Activated B cell treated with CpG ODN at 0.5 μM for 24 hours (primary cell): ENCODE data around the gene SCEL. TPM values are rescaled to one million over a fixed set of nuclear protein-coding genes. Genes with fewer than 3 reads are reported as not detected.

Experiments
- ATAC-seq: fragments of 200-7000 bp; cut with Tn5 transposase; one replicate; pipeline ENCODE4 v1.10.0; 2021; ENCODE audit warnings: low read depth, mild to moderate bottlenecking, moderate library complexity
- CTCF ChIA-PET: fragments of 350-600 bp; sonication (Branson Sonifier 250); formaldehyde crosslinking; loops from one replicate; lab custom pipeline; 2021; ENCODE audit warnings: antibody characterized with exemption; lab: Charles Lee
- POLR2A ChIA-PET: fragments of 350-600 bp; sonication (Branson Sonifier 250); formaldehyde crosslinking; loops from one replicate; lab custom pipeline; 2021; ENCODE audit warnings: antibody characterized with exemption; lab: Charles Lee
- DNase-seq: peaks from one replicate; pipeline ENCODE4 v3.0.0; 2022
- H3K27ac Mint-ChIP-seq: one replicate; pipeline ENCODE4 v1.8.0; 2020; ENCODE audit warnings: mixed read lengths
- H3K27me3 Mint-ChIP-seq: one replicate; pipeline ENCODE4 v1.8.0; 2021; ENCODE audit warnings: mixed read lengths
- H3K36me3 Mint-ChIP-seq: one replicate; pipeline ENCODE4 v1.8.0; 2021; ENCODE audit warnings: low read depth, mixed read lengths
- H3K4me1 Mint-ChIP-seq: one replicate; pipeline ENCODE4 v1.8.0; 2021; ENCODE audit warnings: mixed read lengths
- H3K4me3 Mint-ChIP-seq: one replicate; pipeline ENCODE4 v1.8.0; 2020; ENCODE audit warnings: mild to moderate bottlenecking, mixed read lengths
- H3K9me3 Mint-ChIP-seq: one replicate; pipeline ENCODE4 v1.8.0; 2020; ENCODE audit warnings: mixed read lengths
- CTCF ChIP-seq: fragments of 200-600 bp; IDR thresholded peaks from one replicate; pipeline ENCODE4 v1.8.0; 2022; ENCODE audit warnings: antibody characterized with exemption, mild to moderate bottlenecking
- intact Hi-C: fragments of 100-400 bp; cut with micrococcal nuclease; formaldehyde crosslinking; loops from one replicate; pipeline ENCODE4 v1.15.1; 2024
- total RNA-seq: library from RNA; stranded (reverse); gene quantifications from 2 replicates; pipeline ENCODE4 v1.2.3, GENCODE V29; 2022

Gene SCEL
- total RNA-seq, 1 donor from 2014 or later = not detected

- no peak for ATAC-seq
- DNase-seq = no peak
- no peaks in the 10 kb centered on the region for H3K36me3 Mint-ChIP-seq
- H3K9me3 Mint-ChIP-seq = no peaks in the 10 kb centered on the region
- ChIA-PET CTCF (interaction anchor here (1.0 kb wide), 1 partner anchor 68 kb away, joined by 4 read pairs; no protein-coding TSS in a partner anchor), POLR2A (no interaction called here)
- intact Hi-C loops = no loop called here
- H3K4me1 Mint-ChIP-seq = peaks cover 11% of the 10 kb centered on the region
- no peak for TF ChIP-seq CTCF
- no peak overlapping the region for H3K27ac Mint-ChIP-seq
- H3K4me3 Mint-ChIP-seq = no peak overlapping the region
- H3K27me3 Mint-ChIP-seq = peaks cover 14% of the 10 kb centered on the region
These were observed 38.2 kb upstream of the SCEL start for GRCh38 chr13:77497350-77497749.

GRCh38 chr13:77497835-77498234 is 37.7 kb upstream of the SCEL start:
- no peak for DNase-seq
- Mint-ChIP-seq H3K27ac (no peak overlapping the region), H3K4me3 (no peak overlapping the region), H3K27me3 (peaks cover 13% of the 10 kb centered on the region), H3K4me1 (peaks cover 14% of the 10 kb centered on the region), H3K9me3 (no peaks in the 10 kb centered on the region), H3K36me3 (no peaks in the 10 kb centered on the region)
- intact Hi-C loops = no loop called here
- TF ChIP-seq CTCF = no peak
- CTCF ChIA-PET = interaction anchor here (1.0 kb wide), 1 partner anchor 67 kb away, joined by 4 read pairs; no protein-coding TSS in a partner anchor
- ATAC-seq = no peak
- POLR2A ChIA-PET = no interaction called here

DNA sequence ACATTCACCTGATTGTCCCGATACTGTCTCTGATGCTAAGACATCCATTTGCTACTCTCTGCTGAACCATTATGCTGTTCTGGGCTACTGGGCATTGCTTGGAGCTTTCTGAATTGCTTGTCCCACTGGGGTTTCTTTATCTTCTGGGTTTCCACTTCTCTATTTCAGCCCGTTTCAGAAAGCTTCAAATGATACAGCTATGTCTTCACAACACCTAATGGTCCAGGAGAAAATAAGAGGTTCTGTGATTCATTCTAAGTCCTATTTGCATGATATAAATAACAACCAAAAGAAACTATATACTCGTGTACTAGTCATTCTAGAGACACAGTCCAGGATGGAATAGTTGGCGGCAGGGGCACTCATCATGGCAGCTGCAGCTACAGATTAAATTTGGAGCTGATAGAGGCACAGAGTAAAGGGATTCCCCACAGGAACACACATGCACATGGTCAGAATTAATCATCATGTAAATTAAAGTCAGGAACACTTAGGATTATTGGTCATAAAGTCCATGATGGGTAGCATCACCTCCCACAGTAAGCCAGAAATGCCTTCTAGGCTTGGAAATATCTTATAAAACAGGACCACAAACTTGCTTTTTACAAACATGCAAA is 33.3 kb upstream of the SCEL start:
- Mint-ChIP-seq H3K9me3 (no peaks in the 10 kb centered on the region), H3K4me1 (peaks cover 26% of the 10 kb centered on the region), H3K27ac (peak overlapping the region; percentile 61), H3K36me3 (no peaks in the 10 kb centered on the region), H3K4me3 (peak overlapping the region; percentile 49), H3K27me3 (peaks cover 17% of the 10 kb centered on the region)
- intact Hi-C loops = loop anchor here (1.0 to 10.0 kb wide), 4 partner anchors 9 to 1903 kb away; partner anchors contain the start of gene RBM26
- ChIA-PET POLR2A (interaction anchor here (0.6 to 1.7 kb wide), 7 partner anchors 10 to 1956 kb away, joined by 3 to 10 read pairs (median 7); no protein-coding TSS in a partner anchor), CTCF (interaction anchor here (1.9 to 6.8 kb wide), 3 partner anchors 9 to 63 kb away, joined by 4 to 45 read pairs (median 11); no protein-coding TSS in a partner anchor)
- TF ChIP-seq CTCF = no peak
- DNase-seq (no peak), ATAC-seq (peak; percentile 92)

- Mint-ChIP-seq H3K36me3 (no peaks in the 10 kb centered on the region), H3K9me3 (no peaks in the 10 kb centered on the region), H3K4me1 (peaks cover 26% of the 10 kb centered on the region), H3K27me3 (peaks cover 17% of the 10 kb centered on the region), H3K4me3 (no peak overlapping the region), H3K27ac (peak overlapping the region; percentile 35)
- no peak for DNase-seq
- ATAC-seq = no peak
- intact Hi-C loops = loop anchor here (2.0 to 10.0 kb wide), 2 partner anchors 61 to 1901 kb away; partner anchors contain the start of gene RBM26
- ChIA-PET CTCF (interaction anchor here (1.1 to 6.8 kb wide), 2 partner anchors 10 to 25 kb away, joined by 3 to 45 read pairs; no protein-coding TSS in a partner anchor), POLR2A (interaction anchor here (1.0 to 1.7 kb wide), 2 partner anchors 10 to 177 kb away, joined by 3 to 10 read pairs; partner anchors contain the start of gene MYCBP2)
- TF ChIP-seq CTCF = no peak
These were observed 32.1 kb upstream of the SCEL start for GRCh38 chr13:77503398-77503797.

DNA sequence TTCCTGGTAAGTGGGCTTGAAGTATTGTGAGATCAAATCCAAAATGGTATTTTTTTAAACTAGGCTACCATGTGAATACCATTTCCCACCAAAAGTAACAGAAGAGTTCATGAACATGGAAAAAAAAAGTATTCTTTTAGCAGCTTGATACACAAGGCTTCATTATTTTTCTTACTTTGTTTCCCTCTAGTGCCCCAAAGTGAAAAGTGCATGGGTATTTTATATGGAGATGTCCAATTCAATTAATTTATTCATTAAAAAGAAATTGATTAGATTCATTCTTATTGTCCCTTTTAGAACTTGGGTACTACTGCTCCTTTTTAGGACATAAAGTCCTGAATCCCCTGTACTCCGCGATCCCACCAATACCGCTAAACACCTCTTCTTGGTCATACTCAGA is 28.6 kb upstream of the SCEL start:
- Mint-ChIP-seq H3K4me3 (no peak overlapping the region), H3K36me3 (no peaks in the 10 kb centered on the region), H3K27ac (no peak overlapping the region), H3K4me1 (peaks cover 27% of the 10 kb centered on the region), H3K27me3 (peaks cover 7% of the 10 kb centered on the region), H3K9me3 (no peaks in the 10 kb centered on the region)
- no peak for ATAC-seq
- CTCF ChIA-PET = interaction anchor here (1.1 to 6.8 kb wide), 2 partner anchors 14 to 28 kb away, joined by 3 to 45 read pairs; no protein-coding TSS in a partner anchor
- TF ChIP-seq CTCF = no peak
- no peak for DNase-seq
- POLR2A ChIA-PET = no interaction called here
- intact Hi-C loops = loop anchor here (10.0 kb wide), 1 partner anchor 1898 kb away; the partner anchor contains the start of gene RBM26
